Keratinocyte (primary cell): Measurements from ENCODE around the gene MAPK12.

Experiments used
- EZH2 ChIP-seq: IDR thresholded peaks from one replicate; pipeline ENCODE4 v1.6.1; 2012; ENCODE audit warnings: inconsistent platforms, mild to moderate bottlenecking, low read length, moderate library complexity
- TF ChIP-seq, protein P1 (sequence below), 3 experiments: IDR thresholded peaks in 1 of 3; conservative IDR thresholded peaks in 1 of 3; optimal IDR thresholded peaks in 1 of 3; 2 replicates in 2 of 3; 3 replicates in 1 of 3; pipeline versions ENCODE3 to v1.5.1; 2011; ENCODE audit warnings: low read length in 3 of 3, mild to moderate bottlenecking in 3 of 3, moderate library complexity in 2 of 3, control low read depth in 1 of 3, inconsistent platforms in 1 of 3; ENCODE audit not compliant: insufficient read depth in 2 of 3; ENCODE audit errors: extremely low read depth in 1 of 3

DNA sequence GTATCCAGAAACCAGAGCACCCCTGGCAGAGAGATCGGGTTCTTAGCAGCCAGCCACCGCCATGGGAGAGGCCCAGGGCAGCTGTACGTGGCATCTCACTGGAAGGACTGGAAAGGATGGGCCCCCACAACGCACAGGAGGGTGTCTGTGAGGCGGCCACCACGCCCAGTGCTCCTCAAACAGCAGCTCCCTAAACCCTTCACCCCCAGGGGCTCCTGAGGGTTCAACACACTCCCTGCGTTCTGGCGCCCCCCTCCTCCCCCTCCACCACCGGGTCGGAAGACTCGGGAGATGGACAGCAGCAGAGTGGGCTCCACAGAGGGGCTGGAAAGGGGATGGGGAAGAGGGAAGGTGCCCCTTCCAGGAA is 1.1 kb downstream of the MAPK12 start:
- TF ChIP-seq, protein P1, sequence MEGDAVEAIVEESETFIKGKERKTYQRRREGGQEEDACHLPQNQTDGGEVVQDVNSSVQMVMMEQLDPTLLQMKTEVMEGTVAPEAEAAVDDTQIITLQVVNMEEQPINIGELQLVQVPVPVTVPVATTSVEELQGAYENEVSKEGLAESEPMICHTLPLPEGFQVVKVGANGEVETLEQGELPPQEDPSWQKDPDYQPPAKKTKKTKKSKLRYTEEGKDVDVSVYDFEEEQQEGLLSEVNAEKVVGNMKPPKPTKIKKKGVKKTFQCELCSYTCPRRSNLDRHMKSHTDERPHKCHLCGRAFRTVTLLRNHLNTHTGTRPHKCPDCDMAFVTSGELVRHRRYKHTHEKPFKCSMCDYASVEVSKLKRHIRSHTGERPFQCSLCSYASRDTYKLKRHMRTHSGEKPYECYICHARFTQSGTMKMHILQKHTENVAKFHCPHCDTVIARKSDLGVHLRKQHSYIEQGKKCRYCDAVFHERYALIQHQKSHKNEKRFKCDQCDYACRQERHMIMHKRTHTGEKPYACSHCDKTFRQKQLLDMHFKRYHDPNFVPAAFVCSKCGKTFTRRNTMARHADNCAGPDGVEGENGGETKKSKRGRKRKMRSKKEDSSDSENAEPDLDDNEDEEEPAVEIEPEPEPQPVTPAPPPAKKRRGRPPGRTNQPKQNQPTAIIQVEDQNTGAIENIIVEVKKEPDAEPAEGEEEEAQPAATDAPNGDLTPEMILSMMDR (optimal IDR thresholded peaks at IDR 0.05 in 1 of 3, IDR thresholded peaks at IDR 0.05 in 1 of 3, conservative IDR thresholded peaks at IDR 0.05 in 1 of 3; ENCODE audit: extremely low read depth in 1 of 3, insufficient read depth in 2 of 3, low read length in 3 of 3), result no peak
- no peak for TF ChIP-seq EZH2
